Lower lobe of right lung (tissue), 2 donors: ENCODE results near the gene CEP170B. TPM values are rescaled to one million over a fixed set of nuclear protein-coding genes. Genes with fewer than 3 reads are reported as not detected.

Experiments
- ATAC-seq, 2 donors: fragments of 200-7000 bp; cut with Tn5 transposase; one replicate each; pipeline ENCODE4 v1.9.1; 2020 to 2022; ENCODE audit warnings: mild to moderate bottlenecking in 2 of 2, moderate library complexity in 2 of 2
- DNase-seq: peaks from one replicate; pipeline ENCODE4 v3.0.0-alpha.2; 2020
- H3K27ac ChIP-seq: fragments of 200-600 bp; one replicate; pipeline ENCODE4 v1.8.0; 2022
- H3K27me3 ChIP-seq: fragments of 200-600 bp; one replicate; pipeline ENCODE4 v1.8.0; 2022; ENCODE audit warnings: low read depth
- H3K36me3 ChIP-seq: fragments of 200-600 bp; one replicate; pipeline ENCODE4 v1.8.0; 2022; ENCODE audit warnings: mild to moderate bottlenecking
- H3K4me1 ChIP-seq: fragments of 200-600 bp; one replicate; pipeline ENCODE4 v1.8.0; 2022
- H3K4me3 ChIP-seq: fragments of 200-600 bp; one replicate; pipeline ENCODE4 v1.8.0; 2022; ENCODE audit warnings: mild to moderate bottlenecking
- H3K9me3 ChIP-seq: fragments of 200-600 bp; one replicate; pipeline ENCODE4 v1.8.0; 2022
- intact Hi-C: fragments of 100-400 bp; cut with DNase I; formaldehyde crosslinking; loops from one replicate; pipeline ENCODE4 v1.11.0; 2022
- total RNA-seq: library from RNA; stranded (reverse); fragmentation: NEBNext Ultra II Directional; extraction: Animal tissue kit (Norgen Biotek cat#: 25700); gene quantifications from one replicate; pipeline ENCODE4 v1.2.1, GENCODE V29; 2021
- TF ChIP-seq, protein P1 (sequence below): fragments of 200-600 bp; IDR thresholded peaks from one replicate; pipeline ENCODE4 v1.8.0; 2022; ENCODE audit warnings: antibody characterized with exemption, mild to moderate bottlenecking
- donor health status: DM: no; HTN: yes; CAD: no; lungs with severe emphysema.

The CEP170B gene
- total RNA-seq, 1 donor from 2014 or later, result 24.7 TPM

DNA sequence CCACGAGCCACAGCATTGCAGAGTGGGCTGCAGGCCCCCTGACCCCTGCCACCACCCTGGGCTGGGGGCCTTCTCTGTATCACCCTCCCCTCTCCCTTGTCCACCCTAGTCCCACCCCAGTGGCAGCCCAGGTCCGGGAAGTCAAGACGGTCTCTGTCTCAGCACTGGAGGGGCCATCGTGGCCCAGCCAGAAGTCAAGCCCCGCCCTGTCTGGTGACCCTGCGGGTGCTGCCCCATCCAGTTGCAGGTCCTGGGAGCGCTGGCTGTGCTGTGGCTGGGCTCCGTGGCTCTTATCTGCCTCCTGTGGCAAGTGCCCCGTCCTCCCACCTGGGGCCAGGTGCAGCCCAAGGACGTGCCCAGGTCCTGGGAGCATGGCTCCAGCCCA is 62.4 kb downstream of the CEP170B start:
- TF ChIP-seq, protein P1, sequence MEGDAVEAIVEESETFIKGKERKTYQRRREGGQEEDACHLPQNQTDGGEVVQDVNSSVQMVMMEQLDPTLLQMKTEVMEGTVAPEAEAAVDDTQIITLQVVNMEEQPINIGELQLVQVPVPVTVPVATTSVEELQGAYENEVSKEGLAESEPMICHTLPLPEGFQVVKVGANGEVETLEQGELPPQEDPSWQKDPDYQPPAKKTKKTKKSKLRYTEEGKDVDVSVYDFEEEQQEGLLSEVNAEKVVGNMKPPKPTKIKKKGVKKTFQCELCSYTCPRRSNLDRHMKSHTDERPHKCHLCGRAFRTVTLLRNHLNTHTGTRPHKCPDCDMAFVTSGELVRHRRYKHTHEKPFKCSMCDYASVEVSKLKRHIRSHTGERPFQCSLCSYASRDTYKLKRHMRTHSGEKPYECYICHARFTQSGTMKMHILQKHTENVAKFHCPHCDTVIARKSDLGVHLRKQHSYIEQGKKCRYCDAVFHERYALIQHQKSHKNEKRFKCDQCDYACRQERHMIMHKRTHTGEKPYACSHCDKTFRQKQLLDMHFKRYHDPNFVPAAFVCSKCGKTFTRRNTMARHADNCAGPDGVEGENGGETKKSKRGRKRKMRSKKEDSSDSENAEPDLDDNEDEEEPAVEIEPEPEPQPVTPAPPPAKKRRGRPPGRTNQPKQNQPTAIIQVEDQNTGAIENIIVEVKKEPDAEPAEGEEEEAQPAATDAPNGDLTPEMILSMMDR, result no peak
- intact Hi-C loops, result no loop called here
- no peak for ATAC-seq

DNA sequence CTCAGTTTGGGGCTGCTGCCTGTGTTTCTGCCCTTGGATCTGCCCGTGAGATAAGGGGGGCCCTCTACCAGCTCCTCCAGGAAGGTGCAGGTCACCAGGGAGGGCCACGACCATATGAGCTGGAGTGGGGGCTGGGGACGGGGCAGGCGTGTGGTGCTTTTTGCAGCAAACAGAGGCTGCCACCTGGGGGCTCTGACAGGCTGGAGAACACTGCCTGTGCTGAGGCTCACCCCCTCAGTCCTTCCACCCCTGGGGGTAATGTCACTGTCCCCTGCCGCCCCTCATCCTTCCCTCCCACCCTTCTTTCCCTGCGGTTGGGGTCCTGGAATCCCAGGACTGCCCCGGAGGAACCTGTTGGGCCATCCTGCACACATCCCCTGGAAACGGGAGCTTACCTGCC is 62.8 kb downstream of the CEP170B start:
- H3K27ac ChIP-seq, result no peak overlapping the region
- peaks cover 12% of the 10 kb centered on the region for H3K4me1 ChIP-seq
- intact Hi-C loops, result no loop called here

More for the DNA sequence above, 62.4 kb downstream of the CEP170B start:
- H3K27me3 ChIP-seq, result peaks cover 5% of the 10 kb centered on the region
- H3K27ac ChIP-seq, result no peak overlapping the region
- H3K9me3 ChIP-seq, result no peaks in the 10 kb centered on the region
- H3K4me1 ChIP-seq, result peaks cover 7% of the 10 kb centered on the region
- H3K36me3 ChIP-seq, result no peaks in the 10 kb centered on the region
- no peak overlapping the region for H3K4me3 ChIP-seq
- no peak for DNase-seq

DNA sequence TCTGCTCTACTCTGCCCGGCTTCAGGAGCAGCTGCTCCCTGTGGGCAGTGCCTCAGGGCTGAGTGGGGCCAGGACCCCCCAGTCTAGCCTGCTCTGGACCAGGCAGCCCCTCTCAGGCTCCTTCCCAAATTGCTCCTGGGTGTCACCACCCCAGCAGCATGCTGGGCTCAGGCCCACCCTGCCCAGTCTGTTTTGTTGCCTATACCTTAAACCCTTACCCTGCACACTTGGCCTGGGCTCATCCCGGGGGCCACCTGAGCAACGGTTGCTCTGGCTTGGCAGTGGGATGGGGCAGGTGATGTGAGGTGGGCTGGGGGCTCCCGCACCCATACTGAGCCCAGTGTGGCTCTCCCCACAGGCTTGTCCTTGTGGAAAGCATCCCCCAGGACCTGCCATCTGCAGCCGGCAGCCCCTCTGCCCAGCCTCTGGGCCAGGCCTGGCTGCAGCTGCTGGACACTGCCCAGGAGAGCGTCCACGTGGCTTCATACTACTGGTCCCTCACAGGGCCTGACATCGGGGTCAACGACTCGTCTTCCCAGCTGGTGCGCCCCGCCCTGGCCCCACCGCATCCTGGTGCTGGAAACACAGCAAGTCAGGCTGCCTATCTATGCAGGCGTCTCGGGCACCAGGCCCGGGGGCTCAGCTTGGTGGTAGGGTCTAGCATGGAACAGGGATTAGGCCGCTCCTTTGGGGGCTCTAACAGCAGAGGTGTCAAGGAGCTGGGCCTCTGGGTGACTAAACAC is 63.5 kb downstream of the CEP170B start:
- H3K27ac ChIP-seq, result no peak overlapping the region
- no peak overlapping the region for H3K4me3 ChIP-seq
- no peak for DNase-seq
- intact Hi-C loops, result no loop called here
- H3K27me3 ChIP-seq, result peaks cover 5% of the 10 kb centered on the region
- no peaks in the 10 kb centered on the region for H3K9me3 ChIP-seq
- no peaks in the 10 kb centered on the region for H3K36me3 ChIP-seq
- H3K4me1 ChIP-seq, result peaks cover 15% of the 10 kb centered on the region
- TF ChIP-seq, protein P1, result no peak
- no peak for ATAC-seq

More for the DNA sequence above, 62.8 kb downstream of the CEP170B start:
- Histone ChIP-seq H3K4me3 (no peak overlapping the region), H3K36me3 (no peaks in the 10 kb centered on the region), H3K9me3 (no peaks in the 10 kb centered on the region), H3K27me3 (peaks cover 5% of the 10 kb centered on the region)
- no peak for DNase-seq
- ATAC-seq, result no peak
- TF ChIP-seq, protein P1, result no peak

DNA sequence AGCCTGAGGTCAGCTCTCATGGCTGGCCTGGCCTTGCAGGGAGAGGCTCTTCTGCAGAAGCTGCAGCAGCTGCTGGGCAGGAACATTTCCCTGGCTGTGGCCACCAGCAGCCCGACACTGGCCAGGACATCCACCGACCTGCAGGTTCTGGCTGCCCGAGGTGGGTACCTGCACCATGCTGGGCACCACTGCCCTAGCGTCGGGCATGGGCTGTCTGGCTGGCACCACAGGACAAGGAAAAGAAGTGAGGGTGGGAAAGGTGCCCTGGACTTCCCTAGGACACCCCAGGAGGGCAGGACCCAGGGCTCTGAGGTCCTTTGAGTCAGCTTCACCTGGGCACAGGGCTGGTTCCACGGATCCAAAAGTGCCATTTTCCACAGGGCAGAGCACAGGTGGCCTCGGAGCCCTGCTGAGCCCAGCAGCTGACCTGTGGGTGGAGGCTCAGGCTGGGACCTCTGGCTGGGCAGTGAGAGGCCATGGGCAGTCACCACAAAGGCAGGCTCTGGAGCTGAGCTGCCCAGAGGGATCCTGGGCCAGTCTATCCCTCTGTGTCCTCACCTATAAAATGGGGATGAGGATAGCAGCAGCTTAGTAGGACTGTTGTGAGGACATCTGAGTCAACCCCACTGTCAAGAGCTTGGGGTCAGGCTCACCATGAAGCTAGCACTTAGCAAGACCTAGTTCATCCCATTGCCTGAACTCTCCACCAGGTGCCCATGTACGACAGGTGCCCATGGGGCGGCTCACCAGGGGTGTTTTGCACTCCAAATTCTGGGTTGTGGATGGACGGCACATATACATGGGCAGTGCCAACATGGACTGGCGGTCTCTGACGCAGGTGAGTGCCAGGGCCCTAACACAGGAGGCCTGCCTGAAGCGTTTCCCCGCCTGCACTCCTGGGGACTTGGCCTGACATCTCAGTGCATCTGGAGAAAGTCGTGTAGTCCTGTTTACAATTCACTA is 64.5 kb downstream of the CEP170B start:
- ATAC-seq (no peak), DNase-seq (no peak)
- TF ChIP-seq, protein P1, result no peak
- Histone ChIP-seq H3K36me3 (no peaks in the 10 kb centered on the region), H3K27me3 (peaks cover 11% of the 10 kb centered on the region), H3K4me1 (peaks cover 20% of the 10 kb centered on the region), H3K27ac (no peak overlapping the region), H3K9me3 (no peaks in the 10 kb centered on the region), H3K4me3 (no peak overlapping the region)
- intact Hi-C loops, result no loop called here

DNA sequence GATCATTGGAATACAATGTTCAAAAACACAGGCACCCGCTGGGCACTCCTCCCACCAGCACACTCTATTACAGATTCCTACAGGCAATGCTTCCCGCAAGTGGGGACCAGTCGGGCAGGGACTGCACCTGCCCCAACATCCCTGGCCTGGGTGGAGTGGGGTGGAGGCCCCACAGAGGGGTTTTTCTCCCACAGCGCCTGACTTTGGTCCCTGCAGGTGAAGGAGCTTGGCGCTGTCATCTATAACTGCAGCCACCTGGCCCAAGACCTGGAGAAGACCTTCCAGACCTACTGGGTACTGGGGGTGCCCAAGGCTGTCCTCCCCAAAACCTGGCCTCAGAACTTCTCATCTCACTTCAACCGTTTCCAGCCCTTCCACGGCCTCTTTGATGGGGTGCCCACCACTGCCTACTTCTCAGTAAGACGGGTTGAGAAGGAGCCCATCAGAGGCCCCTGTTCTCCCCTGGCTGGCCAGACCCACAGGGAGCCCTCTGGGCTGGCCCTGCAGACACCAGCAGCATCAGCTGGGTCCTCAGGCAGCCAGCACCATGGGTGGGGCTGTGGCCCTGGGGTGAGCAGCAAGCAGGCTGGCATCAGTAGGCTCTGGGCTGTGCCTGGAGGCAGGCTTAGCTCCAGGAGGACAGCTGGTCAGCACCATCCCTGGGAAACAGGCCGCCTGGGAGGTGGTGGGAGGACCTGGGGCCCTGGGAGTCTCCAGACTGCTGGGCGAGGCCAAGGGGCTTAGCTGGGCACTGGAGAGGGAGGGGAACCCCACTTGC is 65.6 kb downstream of the CEP170B start:
- Histone ChIP-seq H3K4me1 (peaks cover 20% of the 10 kb centered on the region), H3K36me3 (no peaks in the 10 kb centered on the region), H3K27me3 (peaks cover 11% of the 10 kb centered on the region), H3K27ac (no peak overlapping the region), H3K4me3 (no peak overlapping the region), H3K9me3 (no peaks in the 10 kb centered on the region)
- TF ChIP-seq, protein P1, result no peak
- intact Hi-C loops, result no loop called here
- DNase-seq (no peak), ATAC-seq (no peak)
